Measurements from ENCODE around the gene GLIPR2.
A peak's percentile ranks its signal among the peaks of the same experiment; 100 is the strongest.

The GLIPR2 gene

DNA sequence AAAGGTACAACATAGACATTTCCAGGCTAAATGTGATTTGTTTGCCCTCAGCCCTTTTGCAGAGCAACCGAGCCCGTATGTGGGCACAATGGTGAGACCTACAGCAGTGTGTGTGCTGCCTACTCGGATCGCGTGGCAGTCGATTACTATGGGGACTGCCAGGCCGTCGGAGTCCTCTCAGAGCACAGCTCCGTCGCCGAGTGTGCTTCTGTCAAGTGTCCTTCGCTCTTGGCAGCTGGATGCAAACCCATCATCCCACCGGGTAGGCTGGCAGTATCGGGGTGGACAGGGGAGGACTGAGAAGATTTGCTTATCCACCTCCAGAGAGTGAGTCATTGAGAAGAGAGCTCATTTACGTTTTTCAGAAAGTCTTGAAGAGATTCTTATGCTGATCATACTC, 17.8 kb upstream of the GLIPR2 start:
- Histone ChIP-seq H4K20me1 (0 out of 22 replicates have a peak, but pooled peaks cover 0 to 6% (median 0%) of the 10 kb centered on the region in 11 experiments), H3K4me1 (no peaks in the 10 kb centered on the region), H3K9ac (no peak overlapping the region), H3K27ac (no peak overlapping the region), H3K27me3 (no peaks in the 10 kb centered on the region), H3K9me3 (replicated peaks in 1 of 11) (no peaks in the 10 kb centered on the region), H3K4me2 (no peak overlapping the region), H3K36me3 (peaks cover 45 to 90% (median 80%) of the 10 kb centered on the region in 11 experiments), H3K4me3 (no peak overlapping the region)
- TF ChIP-seq Cebpa-rat (IDR thresholded peaks at IDR 0.05): no peak

DNA sequence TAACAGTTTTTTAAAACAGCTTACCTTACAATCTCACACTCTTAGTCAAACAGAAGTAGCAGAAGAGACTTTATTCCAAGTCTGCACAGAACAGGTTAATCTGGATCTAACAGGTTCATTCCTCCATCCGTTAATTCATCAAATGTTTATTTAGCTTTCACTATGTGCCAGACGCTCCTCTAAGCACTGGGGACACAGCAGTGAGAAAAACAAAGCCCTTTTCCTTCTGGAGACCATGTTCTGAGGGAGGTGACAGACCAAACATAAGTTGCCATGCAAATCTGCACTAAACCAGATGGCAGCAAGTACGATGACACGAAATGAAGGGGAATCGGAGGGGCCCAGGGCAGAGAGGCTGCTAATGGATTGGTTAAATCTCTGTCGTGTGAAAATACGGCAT, 17.1 kb upstream of the GLIPR2 start:
- peaks cover 45 to 89% (median 79%) of the 10 kb centered on the region in 11 experiments for H3K36me3 ChIP-seq
- no peak for TF ChIP-seq Cebpa-rat (IDR thresholded peaks at IDR 0.05)
- H3K4me3 ChIP-seq: no peak overlapping the region
- no peak overlapping the region for H3K4me2 ChIP-seq
- H3K9ac ChIP-seq: no peak overlapping the region
- H3K9me3 ChIP-seq (replicated peaks in 1 of 11): no peaks in the 10 kb centered on the region
- no peak overlapping the region for H3K27ac ChIP-seq
- 0 out of 22 replicates have a peak, but pooled peaks cover 0 to 6% (median 0%) of the 10 kb centered on the region in 11 experiments for H4K20me1 ChIP-seq
- no peaks in the 10 kb centered on the region for H3K27me3 ChIP-seq
- H3K4me1 ChIP-seq: no peaks in the 10 kb centered on the region

DNA sequence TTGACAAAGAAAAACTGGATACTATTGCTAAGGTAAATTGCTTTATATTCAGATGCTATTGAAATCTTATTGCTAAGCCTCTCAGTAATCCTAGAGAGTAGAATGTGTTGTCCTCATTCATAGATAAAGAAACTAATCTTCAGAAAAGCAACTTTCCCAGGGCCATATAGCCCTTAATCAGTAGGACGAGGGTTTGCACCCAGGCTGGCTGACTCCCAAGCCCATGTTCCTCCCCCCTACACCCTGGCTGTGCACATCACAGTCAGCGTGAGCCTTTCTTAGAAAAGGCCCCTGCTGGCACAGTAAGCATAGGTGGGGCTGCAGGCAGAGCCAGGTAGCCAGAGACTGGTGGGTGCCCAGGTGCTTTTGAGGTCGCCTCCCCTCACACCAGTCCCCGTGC, 15.8 kb upstream of the GLIPR2 start:
- no peak overlapping the region for H3K9ac ChIP-seq
- H3K36me3 ChIP-seq: peaks cover 45 to 96% (median 84%) of the 10 kb centered on the region in 11 experiments
- peaks cover 0 to 12% (median 4%) of the 10 kb centered on the region in 10 experiments; a peak in 15 of 20 replicates for H3K4me1 ChIP-seq
- no peaks in the 10 kb centered on the region for H3K9me3 ChIP-seq (replicated peaks in 1 of 11)
- no peak overlapping the region for H3K4me2 ChIP-seq
- no peak overlapping the region for H3K27ac ChIP-seq
- H4K20me1 ChIP-seq: 0 out of 22 replicates have a peak, but pooled peaks cover 0 to 6% (median 0%) of the 10 kb centered on the region in 11 experiments
- H3K4me3 ChIP-seq: no peak overlapping the region
- TF ChIP-seq Cebpa-rat (IDR thresholded peaks at IDR 0.05): no peak
- no peaks in the 10 kb centered on the region for H3K27me3 ChIP-seq

DNA sequence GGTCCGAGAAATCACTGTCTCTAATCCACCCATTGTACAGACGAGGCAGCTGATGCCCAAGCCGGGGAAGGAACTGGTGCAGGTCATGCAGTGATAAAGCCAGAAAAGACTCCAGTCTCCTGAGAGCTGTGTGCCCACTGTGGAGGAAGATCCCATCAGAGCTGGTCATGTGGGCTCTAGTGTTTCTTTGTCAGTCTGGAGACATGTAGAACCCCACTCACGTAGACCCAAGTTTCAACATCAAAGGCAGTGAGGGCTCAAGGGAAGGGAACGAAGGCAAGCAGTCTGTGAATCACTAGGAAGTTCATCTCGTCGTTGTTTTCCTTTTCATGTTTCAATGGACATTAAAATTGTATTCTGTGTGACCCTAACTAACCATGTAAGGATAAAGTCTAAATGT, 14.6 kb upstream of the GLIPR2 start:
- Histone ChIP-seq H4K20me1 (peaks cover 0 to 6% (median 0%) of the 10 kb centered on the region in 11 experiments; a peak in 2 of 22 replicates), H3K9ac (no peak overlapping the region), H3K9me3 (replicated peaks in 1 of 11) (no peaks in the 10 kb centered on the region), H3K27me3 (no peaks in the 10 kb centered on the region), H3K36me3 (peaks cover 42 to 86% (median 76%) of the 10 kb centered on the region in 11 experiments), H3K4me1 (peaks cover 8 to 24% (median 17%) of the 10 kb centered on the region in 10 experiments; a peak in 17 of 20 replicates), H3K4me3 (no peak overlapping the region), H3K4me2 (no peak overlapping the region), H3K27ac (no peak overlapping the region)
- TF ChIP-seq Cebpa-rat (IDR thresholded peaks at IDR 0.05): no peak

DNA sequence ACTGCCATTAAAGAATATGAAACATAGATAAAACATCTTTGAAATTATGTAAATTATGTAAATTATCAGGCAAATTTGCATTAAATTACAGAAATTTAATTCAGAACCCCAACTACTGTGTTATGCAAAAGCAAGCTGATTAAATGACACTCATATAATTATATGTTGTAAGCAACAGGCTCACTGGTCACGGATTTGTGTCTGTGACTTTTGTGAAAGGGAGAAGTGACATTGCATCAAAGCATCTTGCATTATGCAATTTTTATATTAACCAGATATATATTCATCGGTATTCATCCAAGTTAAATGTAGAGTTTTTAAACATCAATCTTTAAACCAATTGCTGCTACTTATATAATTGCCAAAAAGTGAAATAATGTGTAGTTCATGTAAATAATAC, 13.0 kb upstream of the GLIPR2 start:
- Histone ChIP-seq H3K4me2 (no peak overlapping the region), H3K27ac (no peak overlapping the region), H3K9ac (no peak overlapping the region), H3K27me3 (no peaks in the 10 kb centered on the region), H3K4me3 (no peak overlapping the region), H3K4me1 (peaks cover 21 to 40% (median 32%) of the 10 kb centered on the region in 10 experiments), H4K20me1 (peaks cover 0 to 6% (median 0%) of the 10 kb centered on the region in 11 experiments; a peak in 2 of 22 replicates), H3K9me3 (replicated peaks in 1 of 11) (no peaks in the 10 kb centered on the region), H3K36me3 (peaks cover 30 to 71% (median 61%) of the 10 kb centered on the region in 11 experiments)
- TF ChIP-seq Cebpa-rat (IDR thresholded peaks at IDR 0.05): no peak

DNA sequence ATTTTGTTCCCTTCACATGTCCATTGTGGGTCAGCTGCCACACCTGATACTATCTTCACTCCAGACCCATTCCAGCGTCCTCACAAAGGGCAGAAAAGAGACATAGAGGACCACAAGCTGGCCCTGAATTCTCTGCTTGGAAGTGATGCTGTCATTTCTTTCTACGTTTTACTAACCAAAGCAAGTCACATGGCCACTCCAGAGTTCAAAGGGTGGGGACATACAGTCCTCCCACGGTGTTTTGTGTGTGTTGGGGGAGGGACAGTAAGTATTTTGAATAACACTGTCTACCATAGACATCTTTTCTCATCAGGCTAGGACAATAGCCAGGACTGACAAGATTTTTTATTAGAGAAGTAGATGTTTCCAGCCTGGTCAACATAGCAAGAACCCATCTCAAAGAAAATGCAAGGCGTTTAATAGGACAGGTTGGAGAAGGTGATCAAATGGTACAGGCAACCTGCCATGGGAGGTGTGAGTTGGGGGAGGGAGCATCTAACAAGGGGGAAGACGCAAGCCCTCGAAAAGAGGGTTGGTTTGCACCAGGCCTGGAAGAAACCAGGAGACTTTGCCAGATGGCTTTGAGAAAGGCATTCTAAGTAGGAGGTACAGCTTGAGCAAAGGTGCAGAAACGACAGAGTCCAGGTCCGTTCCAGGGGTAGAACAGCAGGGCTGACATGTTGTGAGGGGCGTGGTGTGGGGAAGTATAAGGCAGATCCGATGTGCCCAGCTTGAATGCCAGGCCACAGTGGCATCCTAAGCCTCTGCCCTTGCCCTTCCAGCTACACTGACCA, 11.3 kb upstream of the GLIPR2 start:
- Histone ChIP-seq H3K27me3 (no peaks in the 10 kb centered on the region), H3K4me2 (peak overlapping the region in 9 of 11 experiments; percentile 2 to 88 (median 77); a peak in 14 of 22 replicates), H3K4me1 (peaks cover 33 to 51% (median 42%) of the 10 kb centered on the region in 10 experiments), H3K4me3 (no peak overlapping the region), H4K20me1 (peaks cover 0 to 6% (median 0%) of the 10 kb centered on the region in 11 experiments; a peak in 2 of 22 replicates), H3K36me3 (peaks cover 25 to 56% (median 47%) of the 10 kb centered on the region in 11 experiments), H3K9ac (no peak overlapping the region), H3K27ac (peak overlapping the region in 4 of 11 experiments; percentile 4 to 39 (median 20); a peak in 2 of 22 replicates), H3K9me3 (replicated peaks in 1 of 11) (no peaks in the 10 kb centered on the region)
- no peak for TF ChIP-seq Cebpa-rat (IDR thresholded peaks at IDR 0.05)

DNA sequence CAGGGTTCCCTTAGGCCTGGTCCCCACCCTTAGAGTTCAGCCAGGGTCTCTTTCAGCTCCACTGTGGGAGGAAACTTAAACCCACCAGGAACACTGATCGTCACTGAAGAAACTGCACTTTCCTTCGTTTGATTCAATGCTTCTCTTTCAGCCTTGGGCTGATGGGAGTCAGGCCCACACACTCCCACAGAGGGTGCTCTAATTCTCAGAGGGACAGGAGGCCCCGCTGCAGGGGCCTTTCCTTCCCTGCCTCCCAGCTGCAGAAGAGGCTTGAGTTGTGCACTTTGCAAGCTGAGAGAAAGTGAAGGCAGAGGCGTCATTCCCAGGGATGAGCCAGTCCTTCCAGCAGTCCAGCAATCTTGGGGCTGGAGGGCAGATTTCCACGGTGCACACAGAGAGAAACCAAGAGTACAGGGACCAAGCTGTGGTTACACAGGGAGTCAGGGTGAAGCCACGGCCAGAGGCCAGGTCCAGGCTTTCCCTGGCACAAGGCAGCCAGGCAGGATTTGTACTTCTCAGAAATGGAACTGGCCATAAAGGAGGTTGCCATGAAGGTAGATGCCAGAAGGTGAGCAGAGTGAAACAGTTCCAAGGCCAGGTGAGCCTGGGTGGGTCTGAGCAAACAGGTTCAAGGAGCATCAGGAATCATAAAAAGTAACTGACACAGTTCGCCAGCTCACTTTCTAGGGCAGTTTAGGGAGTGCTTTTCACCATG, 10.4 kb upstream of the GLIPR2 start:
- H3K4me2 ChIP-seq: peak overlapping the region; percentile 2 to 88 (median 77); a peak in 21 of 22 replicates
- no peak for TF ChIP-seq Cebpa-rat (IDR thresholded peaks at IDR 0.05)
- no peak overlapping the region for H3K4me3 ChIP-seq
- H3K27ac ChIP-seq: peak overlapping the region in 5 of 11 experiments; percentile 4 to 39 (median 21); a peak in 3 of 22 replicates
- no peaks in the 10 kb centered on the region for H3K27me3 ChIP-seq
- peaks cover 0 to under 1% (median 0%) of the 10 kb centered on the region in 11 experiments; a peak in 2 of 22 replicates for H4K20me1 ChIP-seq
- peaks cover 33 to 51% (median 42%) of the 10 kb centered on the region in 10 experiments for H3K4me1 ChIP-seq
- H3K9ac ChIP-seq: 0 out of 22 replicates have a peak overlapping the region, but pooled peaks of 1 of the 11 experiments have one; percentile 6
- H3K9me3 ChIP-seq (replicated peaks in 1 of 11): no peaks in the 10 kb centered on the region
- H3K36me3 ChIP-seq: peaks cover 22 to 47% (median 38%) of the 10 kb centered on the region in 11 experiments

DNA sequence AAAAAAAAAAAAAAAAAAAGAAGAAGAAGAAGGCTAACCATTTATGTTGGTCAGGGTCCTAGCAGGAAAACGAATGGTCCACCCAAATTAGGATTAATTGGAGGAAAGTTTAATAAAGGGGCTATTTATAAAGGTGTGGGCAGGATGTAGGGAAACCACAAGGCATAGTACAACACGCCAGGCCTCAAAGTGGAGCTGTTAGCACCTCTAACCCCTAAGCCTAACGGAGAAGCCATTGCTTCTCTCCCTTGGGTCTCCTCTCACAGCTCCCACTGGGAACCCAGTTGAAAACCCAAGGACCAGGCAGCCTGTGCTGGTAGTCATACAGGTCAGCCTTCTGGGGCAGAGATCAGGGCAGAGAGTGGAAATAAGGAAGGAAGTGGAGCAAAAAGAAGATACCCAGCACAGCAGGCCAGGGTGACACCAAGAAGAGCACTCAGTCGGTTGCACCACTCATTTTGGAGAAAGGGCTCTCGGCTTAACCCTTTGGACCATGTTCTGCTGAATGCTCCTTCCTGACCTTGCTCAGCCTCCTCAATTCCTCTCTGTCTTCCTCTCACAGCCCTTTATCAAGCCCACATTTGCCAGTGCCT, 8.8 kb upstream of the GLIPR2 start:
- no peak for TF ChIP-seq Cebpa-rat (IDR thresholded peaks at IDR 0.05)
- Histone ChIP-seq H3K9me3 (replicated peaks in 1 of 11) (no peaks in the 10 kb centered on the region), H3K36me3 (peaks cover 8 to 31% (median 23%) of the 10 kb centered on the region in 11 experiments), H3K4me2 (peak overlapping the region; percentile 75 to 88 (median 79)), H3K27ac (peak overlapping the region in 8 of 11 experiments; percentile 23 to 47 (median 31); a peak in 9 of 22 replicates), H4K20me1 (no peaks in the 10 kb centered on the region; a peak in 2 of 22 replicates), H3K9ac (peak overlapping the region in 1 of 11 experiments; percentile 11; a peak in 3 of 22 replicates), H3K4me3 (no peak overlapping the region), H3K4me1 (peaks cover 33 to 51% (median 42%) of the 10 kb centered on the region in 10 experiments), H3K27me3 (no peaks in the 10 kb centered on the region)
